Upper lobe of left lung (tissue), 4 donors: ENCODE results near the gene GNS.

Experiments used
- CTCF ChIP-seq, 6 experiments: fragments of 450-650 bp in 4 of 6; fragments of 200-600 bp in 2 of 6; sonication (generic) in 2 of 6; IDR thresholded peaks; one replicate each; pipeline ENCODE4 v1.5.1; 2016 to 2019; ENCODE audit warnings: antibody characterized with exemption in 6 of 6
- EP300 ChIP-seq, 4 donors: sonication (generic); formaldehyde crosslinking; IDR thresholded peaks; one replicate each; pipeline ENCODE4 v1.5.1; 2017; ENCODE audit warnings: antibody characterized with exemption in 4 of 4, control low read depth in 2 of 4
- POLR2A ChIP-seq, 4 donors: fragments of 450-650 bp; IDR thresholded peaks; one replicate each; pipeline ENCODE4 v1.5.1; 2016 to 2017; ENCODE audit warnings: antibody characterized with exemption in 4 of 4, mild to moderate bottlenecking in 2 of 4
- POLR2AphosphoS5 ChIP-seq, 2 donors: sonication (generic); formaldehyde crosslinking; IDR thresholded peaks; one replicate each; pipeline ENCODE4 v1.5.1; 2017; ENCODE audit warnings: antibody characterized with exemption in 2 of 2

- TF ChIP-seq CTCF (IDR thresholded peaks at IDR 0.05), result no peak
- TF ChIP-seq POLR2A (IDR thresholded peaks at IDR 0.05), result no peak
- TF ChIP-seq POLR2AphosphoS5 (IDR thresholded peaks at IDR 0.05), result no peak
- TF ChIP-seq EP300 (IDR thresholded peaks at IDR 0.05), result no peak
Observed at GRCh38 chr12:64753427-64753826, 5.8 kb downstream of the GNS start.
